PC-3 (cell line): ENCODE data around the gene ZFYVE28. TPM values are rescaled to one million over a fixed set of nuclear protein-coding genes. Genes with fewer than 3 reads are reported as not detected.

Experiments used
- ATAC-seq: fragments of 200-7000 bp; cut with Tn5 transposase; 2 replicates; pipeline ENCODE4 v1.9.1; 2020; ENCODE audit warnings: mild to moderate bottlenecking, moderate library complexity
- BruUV-seq: library from RNA; stranded (reverse); fragments of 400-500 nt; replicated peaks from 2 replicates; lab custom pipeline; 2021; lab: Mats Ljungman, UMichigan
- CTCF ChIA-PET: fragments of 300-600 bp; sonication (Branson Sonifier 250); formaldehyde crosslinking; loops from one replicate; lab custom pipeline; 2022; ENCODE audit warnings: antibody characterized with exemption; lab: Charles Lee
- POLR2A ChIA-PET: fragments of 300-600 bp; sonication (Branson Sonifier 250); formaldehyde crosslinking; loops from one replicate; lab custom pipeline; 2022; ENCODE audit warnings: antibody characterized with exemption; ENCODE audit not compliant: unreplicated experiment; lab: Charles Lee
- DNase-seq: peaks from one replicate; pipeline ENCODE4 v3.0.0-alpha.2; 2015
- H2AFZ ChIP-seq: fragments of 300-600 bp; sonication (generic); 2 replicates; pipeline ENCODE4 v1.6.0; 2016; ENCODE audit warnings: antibody characterized with exemption, low read length
- H3F3A ChIP-seq: fragments of 300-600 bp; sonication (generic); one replicate; pipeline ENCODE4 v1.6.0; 2017; ENCODE audit warnings: antibody characterized with exemption, low read length, control low read depth, mild to moderate bottlenecking; ENCODE audit not compliant: unreplicated experiment
- H3K27ac ChIP-seq: fragments of 300-600 bp; sonication (generic); 2 replicates; pipeline ENCODE4 v1.5.1; 2016; ENCODE audit warnings: mild to moderate bottlenecking, low read length
- H3K27me3 ChIP-seq: fragments of 300-600 bp; sonication (generic); 2 replicates; pipeline ENCODE4 v1.6.1; 2016; ENCODE audit warnings: low read length, mixed read lengths
- H3K36me3 ChIP-seq: fragments of 300-600 bp; sonication (generic); 2 replicates; pipeline ENCODE4 v1.6.1; 2016; ENCODE audit warnings: low read depth, mixed run types, low read length, mixed read lengths
- H3K4me1 ChIP-seq: fragments of 300-600 bp; sonication (generic); 2 replicates; pipeline ENCODE4 v1.5.1; 2016; ENCODE audit warnings: low read length; ENCODE audit not compliant: insufficient read depth
- H3K4me2 ChIP-seq: fragments of 300-600 bp; sonication (generic); 2 replicates; pipeline ENCODE4 v1.6.0; 2016; ENCODE audit warnings: low read length
- H3K4me3 ChIP-seq: fragments of 300-600 bp; sonication (generic); 2 replicates; pipeline ENCODE4 v1.5.1; 2016; ENCODE audit warnings: mild to moderate bottlenecking, low read length, mixed read lengths
- H3K79me2 ChIP-seq: fragments of 300-600 bp; sonication (generic); 2 replicates; pipeline ENCODE4 v1.6.1; 2017; ENCODE audit warnings: low read length, mixed read lengths
- H3K9ac ChIP-seq: fragments of 300-600 bp; sonication (generic); 2 replicates; pipeline ENCODE4 v1.6.0; 2016; ENCODE audit warnings: mild to moderate bottlenecking, low read length
- H3K9me2 ChIP-seq: fragments of 300-600 bp; sonication (generic); replicated peaks from 2 replicates; pipeline ENCODE4 v1.6.1; 2016; ENCODE audit warnings: mixed run types, low read length, mixed read lengths
- H3K9me3 ChIP-seq: fragments of 300-600 bp; sonication (generic); 2 replicates; pipeline ENCODE4 v1.6.1; 2016; ENCODE audit warnings: low read length, mixed read lengths
- H4K20me1 ChIP-seq: fragments of 300-600 bp; sonication (generic); 2 replicates; pipeline ENCODE4 v1.6.1; 2016; ENCODE audit warnings: low read length, mixed read lengths
- EZH2 ChIP-seq: fragments of 300-600 bp; sonication (generic); IDR thresholded peaks from one replicate; pipeline ENCODE4 v1.6.1; 2017; ENCODE audit warnings: antibody characterized with exemption, mild to moderate bottlenecking, low read length; ENCODE audit not compliant: unreplicated experiment
- EZH2phosphoT487 ChIP-seq: fragments of 300-600 bp; sonication (generic); IDR thresholded peaks from 2 replicates; pipeline ENCODE4 v1.6.1; 2018; ENCODE audit warnings: mild to moderate bottlenecking, antibody characterized with exemption, low read length, borderline replicate concordance
- intact Hi-C: fragments of 100-400 bp; cut with micrococcal nuclease; formaldehyde crosslinking; loops from 2 replicates; pipeline ENCODE4 v1.9.0; 2023
- total RNA-seq: library from RNA; depleted of rRNA; stranded (reverse); fragments of >200 nt; gene quantifications from 2 replicates; pipeline ENCODE4 v1.2.3, GENCODE V29; 2014
- TF ChIP-seq, protein P1 (sequence below): fragments of 300-600 bp; sonication (generic); conservative IDR thresholded peaks from 2 replicates; pipeline ENCODE4 v1.5.1; 2017; ENCODE audit warnings: antibody characterized with exemption, low read depth, mild to moderate bottlenecking, low read length

Gene ZFYVE28
- total RNA-seq, 1 experiment from 2014 or later, result 8.0 TPM

DNA sequence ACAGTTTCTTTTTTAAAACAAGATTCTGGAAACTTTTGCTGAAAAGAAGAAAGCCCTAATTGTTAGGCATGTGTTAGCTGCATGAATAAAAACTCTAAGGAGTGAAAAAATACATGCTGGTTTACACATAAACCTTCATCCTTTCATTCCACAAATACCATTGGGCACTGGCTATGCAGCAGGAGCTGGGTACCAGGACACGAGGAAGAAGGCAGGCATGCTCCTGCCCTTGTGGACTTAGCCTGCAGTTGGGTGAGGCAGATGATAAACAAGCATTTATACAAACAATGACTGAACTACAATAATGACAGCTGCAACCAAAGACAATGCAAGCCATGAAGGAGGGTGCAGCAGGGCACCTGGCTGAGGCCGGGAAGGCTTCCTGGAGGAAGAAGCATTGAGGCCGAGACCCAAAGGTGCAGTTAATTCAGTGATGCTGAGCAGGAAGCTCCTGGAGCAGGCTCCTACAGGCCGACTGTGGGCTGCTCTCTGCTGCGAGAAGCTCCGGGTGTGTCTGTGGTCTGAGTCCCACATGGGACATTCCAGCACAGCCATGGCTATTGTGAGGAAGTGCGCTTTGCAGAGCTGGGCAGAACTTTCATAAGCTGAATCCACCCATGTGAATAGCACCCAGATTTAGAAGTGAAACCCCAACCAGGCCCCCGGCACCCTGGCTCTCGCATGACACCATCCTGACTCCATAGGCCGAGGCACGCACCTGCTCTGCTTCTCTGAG, 112.5 kb downstream of the ZFYVE28 start:
- H3K4me1 ChIP-seq, result no peaks in the 10 kb centered on the region
- no peaks in the 10 kb centered on the region for H3K9me3 ChIP-seq
- no peaks in the 10 kb centered on the region for H3F3A ChIP-seq
- no peak for TF ChIP-seq EZH2phosphoT487
- TF ChIP-seq, protein P1, sequence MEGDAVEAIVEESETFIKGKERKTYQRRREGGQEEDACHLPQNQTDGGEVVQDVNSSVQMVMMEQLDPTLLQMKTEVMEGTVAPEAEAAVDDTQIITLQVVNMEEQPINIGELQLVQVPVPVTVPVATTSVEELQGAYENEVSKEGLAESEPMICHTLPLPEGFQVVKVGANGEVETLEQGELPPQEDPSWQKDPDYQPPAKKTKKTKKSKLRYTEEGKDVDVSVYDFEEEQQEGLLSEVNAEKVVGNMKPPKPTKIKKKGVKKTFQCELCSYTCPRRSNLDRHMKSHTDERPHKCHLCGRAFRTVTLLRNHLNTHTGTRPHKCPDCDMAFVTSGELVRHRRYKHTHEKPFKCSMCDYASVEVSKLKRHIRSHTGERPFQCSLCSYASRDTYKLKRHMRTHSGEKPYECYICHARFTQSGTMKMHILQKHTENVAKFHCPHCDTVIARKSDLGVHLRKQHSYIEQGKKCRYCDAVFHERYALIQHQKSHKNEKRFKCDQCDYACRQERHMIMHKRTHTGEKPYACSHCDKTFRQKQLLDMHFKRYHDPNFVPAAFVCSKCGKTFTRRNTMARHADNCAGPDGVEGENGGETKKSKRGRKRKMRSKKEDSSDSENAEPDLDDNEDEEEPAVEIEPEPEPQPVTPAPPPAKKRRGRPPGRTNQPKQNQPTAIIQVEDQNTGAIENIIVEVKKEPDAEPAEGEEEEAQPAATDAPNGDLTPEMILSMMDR, result no peak
- no peak for TF ChIP-seq EZH2
- H3K36me3 ChIP-seq, result no peaks in the 10 kb centered on the region
- no TSS peak for BruUV-seq
- no peak overlapping the region for H3K27ac ChIP-seq
- H3K27me3 ChIP-seq, result no peaks in the 10 kb centered on the region
- H3K9me2 ChIP-seq, result no peaks in the 10 kb centered on the region
- ChIA-PET CTCF (no interaction called here), POLR2A (no interaction called here)
- no peak overlapping the region for H2AFZ ChIP-seq
- no peak overlapping the region for H3K9ac ChIP-seq
- no peak overlapping the region for H3K4me3 ChIP-seq
- no peak overlapping the region for H3K4me2 ChIP-seq
- H3K79me2 ChIP-seq, result no peaks in the 10 kb centered on the region
- intact Hi-C loops, result no loop called here
- DNase-seq (no peak), ATAC-seq (peak; percentile 45)
- no peaks in the 10 kb centered on the region for H4K20me1 ChIP-seq

DNA sequence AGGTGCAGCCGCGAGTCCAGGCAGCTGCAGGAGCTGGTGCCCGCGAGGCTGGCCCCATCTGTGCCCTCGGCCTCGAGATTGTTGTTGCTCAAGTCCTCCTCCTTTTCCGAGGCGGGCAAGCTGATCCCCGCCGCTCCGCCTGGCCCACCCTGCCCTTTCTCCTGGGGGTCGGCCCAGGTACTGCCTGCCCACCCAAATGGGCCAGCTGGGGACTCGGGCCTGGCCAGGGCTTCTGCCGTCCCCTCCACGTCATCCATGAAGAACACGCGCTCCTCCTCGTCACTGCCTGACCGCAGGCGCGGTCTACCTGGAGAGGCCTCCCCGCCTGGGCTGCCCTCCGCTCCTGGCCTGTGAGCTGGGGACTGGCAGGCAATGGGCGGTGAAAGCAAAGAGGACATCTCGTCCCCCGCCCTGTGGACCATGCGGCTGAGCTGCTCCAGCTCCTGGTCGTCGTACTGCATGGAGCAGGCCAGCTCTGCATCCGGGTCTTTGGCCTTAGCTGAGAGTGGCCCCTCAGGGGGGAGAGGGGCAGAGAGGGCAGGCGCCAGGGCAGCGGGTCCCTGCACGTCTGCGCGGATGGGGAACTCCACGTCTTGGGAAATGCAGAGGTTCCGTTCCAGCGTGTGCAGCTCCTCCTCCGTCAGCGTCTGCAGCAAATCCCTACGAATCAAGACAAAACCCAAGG, 113.4 kb downstream of the ZFYVE28 start:
- CTCF ChIA-PET, result no interaction called here
- no TSS peak for BruUV-seq

More for the DNA sequence above, 113.4 kb downstream of the ZFYVE28 start:
- no peaks in the 10 kb centered on the region for H3K79me2 ChIP-seq
- H3K9me2 ChIP-seq, result no peaks in the 10 kb centered on the region
- H3K36me3 ChIP-seq, result no peaks in the 10 kb centered on the region
- intact Hi-C loops, result no loop called here
- ATAC-seq (no peak), DNase-seq (no peak)
- H3K9me3 ChIP-seq, result no peaks in the 10 kb centered on the region
- no peak overlapping the region for H3K27ac ChIP-seq
- H3F3A ChIP-seq, result no peaks in the 10 kb centered on the region
- H3K4me3 ChIP-seq, result no peak overlapping the region
- no peak overlapping the region for H2AFZ ChIP-seq
- POLR2A ChIA-PET, result no interaction called here
- no peaks in the 10 kb centered on the region for H3K27me3 ChIP-seq
- no peaks in the 10 kb centered on the region for H4K20me1 ChIP-seq
- no peak overlapping the region for H3K9ac ChIP-seq
- no peak overlapping the region for H3K4me2 ChIP-seq
- no peaks in the 10 kb centered on the region for H3K4me1 ChIP-seq
- TF ChIP-seq, protein P1, result no peak
- TF ChIP-seq EZH2 (no peak), EZH2phosphoT487 (no peak)
